Naive thymus-derived CD4-positive, alpha-beta T cell (primary cell): ENCODE results near the gene CDH4. TPM values are rescaled to one million over a fixed set of nuclear protein-coding genes. Genes with fewer than 3 reads are reported as not detected.

Source experiments
- ATAC-seq: fragments of 150-1000 bp; cut with Tn5 transposase; 2 replicates; pipeline ENCODE4 v1.10.0; 2021; ENCODE audit warnings: mild to moderate bottlenecking, moderate library complexity
- CTCF ChIA-PET: fragments of 350-600 bp; sonication (Branson Sonifier 250); formaldehyde crosslinking; loops from one replicate; lab custom pipeline; 2021; ENCODE audit warnings: antibody characterized with exemption; lab: Charles Lee
- POLR2A ChIA-PET: fragments of 350-600 bp; sonication (Branson Sonifier 250); formaldehyde crosslinking; loops from one replicate; lab custom pipeline; 2021; ENCODE audit warnings: antibody characterized with exemption, inconsistent platforms; lab: Charles Lee
- DNase-seq, 9 donors: peaks; one replicate each; pipeline versions ENCODE4 v3.0.0 to v3.0.0-alpha.2; 2020 to 2022; ENCODE audit warnings: mixed read lengths in 1 of 9
- H3K27ac ChIP-seq: one replicate; pipeline ENCODE4 v1.7.0; 2013; ENCODE audit warnings: mild to moderate bottlenecking, low read depth, low read length, moderate library complexity
- H3K27me3 ChIP-seq, 2 donors: one replicate each; pipeline ENCODE4 v1.7.0; 2013; ENCODE audit warnings: low read length in 2 of 2, mild to moderate bottlenecking in 2 of 2, moderate library complexity in 2 of 2; ENCODE audit not compliant: control insufficient read depth in 2 of 2, insufficient read depth in 2 of 2
- H3K36me3 ChIP-seq, 3 experiments: 1 replicate in 2 of 3; 2 replicates in 1 of 3; pipeline ENCODE4 v1.7.0; 2013; ENCODE audit warnings: low read length in 3 of 3, mild to moderate bottlenecking in 3 of 3, moderate library complexity in 1 of 3; ENCODE audit not compliant: insufficient read depth in 3 of 3, control insufficient read depth in 2 of 3
- H3K4me1 ChIP-seq, 2 donors: one replicate each; pipeline ENCODE4 v1.7.0; 2013; ENCODE audit warnings: low read length in 2 of 2, mild to moderate bottlenecking in 2 of 2, moderate library complexity in 1 of 2; ENCODE audit not compliant: control insufficient read depth in 2 of 2, insufficient read depth in 2 of 2
- H3K4me3 ChIP-seq: 2 replicates; pipeline ENCODE4 v1.7.0; 2013; ENCODE audit warnings: mild to moderate bottlenecking, low read length
- H3K9me3 ChIP-seq, 3 experiments: 1 replicate in 2 of 3; 2 replicates in 1 of 3; pipeline ENCODE4 v1.7.0; 2013; ENCODE audit warnings: low read length in 3 of 3; ENCODE audit not compliant: control insufficient read depth in 2 of 3
- H3K27ac Mint-ChIP-seq, 9 donors: one replicate each; pipeline ENCODE4 v1.8.0; 2020 to 2022; ENCODE audit warnings: mixed read lengths in 9 of 9, mild to moderate bottlenecking in 8 of 9, moderate library complexity in 5 of 9, inconsistent platforms in 2 of 9
- H3K27me3 Mint-ChIP-seq, 5 donors: one replicate each; pipeline ENCODE4 v1.8.0; 2021 to 2022; ENCODE audit warnings: mixed read lengths in 5 of 5, mild to moderate bottlenecking in 1 of 5
- H3K36me3 Mint-ChIP-seq, 5 donors: one replicate each; pipeline ENCODE4 v1.8.0; 2020 to 2022; ENCODE audit warnings: mixed read lengths in 5 of 5, mild to moderate bottlenecking in 3 of 5, inconsistent platforms in 1 of 5
- H3K4me1 Mint-ChIP-seq, 7 donors: one replicate each; pipeline ENCODE4 v1.8.0; 2020 to 2022; ENCODE audit warnings: mixed read lengths in 7 of 7, mild to moderate bottlenecking in 3 of 7, inconsistent platforms in 1 of 7
- H3K4me3 Mint-ChIP-seq, 10 donors: one replicate each; pipeline ENCODE4 v1.8.0; 2020 to 2022; ENCODE audit warnings: mild to moderate bottlenecking in 10 of 10, mixed read lengths in 10 of 10, moderate library complexity in 6 of 10, inconsistent platforms in 2 of 10
- H3K9me3 Mint-ChIP-seq, 11 donors: one replicate each; pipeline ENCODE4 v1.8.0; 2020 to 2022; ENCODE audit warnings: mixed read lengths in 11 of 11, mild to moderate bottlenecking in 4 of 11, inconsistent platforms in 1 of 11, moderate library complexity in 1 of 11
- intact Hi-C, 2 donors: fragments of 100-400 bp; cut with micrococcal nuclease; formaldehyde crosslinking; loops; one replicate each; pipeline ENCODE4 v1.15.1; 2023
- polyA plus RNA-seq, 2 donors: library from polyadenylated mRNA; unstranded; fragments of 300-500 nt; fragmentation: Illumina TruSeq; gene quantifications; one replicate each; pipeline ENCODE4 v1.2.3, GENCODE V29; 2021
- total RNA-seq, 6 experiments: library from RNA in 5 of 6; stranded (reverse) in 5 of 6; gene quantifications; 1 replicate in 5 of 6; 2 replicates in 1 of 6; pipeline ENCODE4 v1.2.3 and lab custom pipeline; 2021 to 2026

CDH4 gene
- total and polyA plus RNA-seq, 7 experiments from 2014 or later, result 0.05 to 0.43 (median 0.14) TPM; not detected in 1

- Histone ChIP-seq H3K4me1 (no peaks in the 10 kb centered on the region), H3K27ac (no peak overlapping the region), H3K9me3 (no peaks in the 10 kb centered on the region), H3K36me3 (no peaks in the 10 kb centered on the region), H3K4me3 (no peak overlapping the region), H3K27me3 (no peaks in the 10 kb centered on the region)
- no peaks in the 10 kb centered on the region for H3K36me3 Mint-ChIP-seq
- no peaks in the 10 kb centered on the region for H3K4me1 Mint-ChIP-seq
- ATAC-seq, result no peak
- ChIA-PET POLR2A (no interaction called here), CTCF (no interaction called here)
- no peak for DNase-seq
- H3K4me3 Mint-ChIP-seq, result no peak overlapping the region
- intact Hi-C loops, result no loop called here
- peaks cover 0 to 6% (median 0%) of the 10 kb centered on the region in 5 donors for H3K27me3 Mint-ChIP-seq
- H3K27ac Mint-ChIP-seq, result no peak overlapping the region
- H3K9me3 Mint-ChIP-seq, result peaks cover 0 to 1% (median 0%) of the 10 kb centered on the region in 11 donors
Observed at GRCh38 chr20:61766921-61767610, 515.0 kb downstream of the CDH4 start.

- DNase-seq, result no peak
- no peaks in the 10 kb centered on the region for H3K36me3 ChIP-seq
- no peaks in the 10 kb centered on the region for H3K27me3 ChIP-seq
- no peaks in the 10 kb centered on the region for H3K36me3 Mint-ChIP-seq
- no peaks in the 10 kb centered on the region for H3K4me1 ChIP-seq
- H3K27ac ChIP-seq, result no peak overlapping the region
- ChIA-PET CTCF (no interaction called here), POLR2A (no interaction called here)
- peaks cover 0 to 1% (median 0%) of the 10 kb centered on the region in 11 donors for H3K9me3 Mint-ChIP-seq
- intact Hi-C loops, result no loop called here
- H3K27ac Mint-ChIP-seq, result no peak overlapping the region
- no peaks in the 10 kb centered on the region for H3K9me3 ChIP-seq
- no peak overlapping the region for H3K4me3 ChIP-seq
- no peaks in the 10 kb centered on the region for H3K4me1 Mint-ChIP-seq
- no peak overlapping the region for H3K4me3 Mint-ChIP-seq
- H3K27me3 Mint-ChIP-seq, result peaks cover 0 to 6% (median 0%) of the 10 kb centered on the region in 5 donors
- ATAC-seq, result no peak
Observed at GRCh38 chr20:61767761-61768494, 515.9 kb downstream of the CDH4 start.

- CTCF ChIA-PET, result no interaction called here
- Mint-ChIP-seq H3K4me1 (no peaks in the 10 kb centered on the region), H3K36me3 (no peaks in the 10 kb centered on the region), H3K4me3 (no peak overlapping the region), H3K9me3 (peaks cover 0 to 1% (median 0%) of the 10 kb centered on the region in 11 donors), H3K27ac (no peak overlapping the region), H3K27me3 (peaks cover 0 to 6% (median 0%) of the 10 kb centered on the region in 5 donors)
- ATAC-seq, result no peak
- no peak for DNase-seq
- Histone ChIP-seq H3K9me3 (no peaks in the 10 kb centered on the region), H3K36me3 (no peaks in the 10 kb centered on the region), H3K27me3 (no peaks in the 10 kb centered on the region), H3K4me1 (no peaks in the 10 kb centered on the region), H3K4me3 (no peak overlapping the region), H3K27ac (no peak overlapping the region)
- intact Hi-C loops, result no loop called here
- POLR2A ChIA-PET, result no interaction called here
Observed at GRCh38 chr20:61768571-61769285, 516.7 kb downstream of the CDH4 start.

- no peak overlapping the region for H3K4me3 ChIP-seq
- Mint-ChIP-seq H3K36me3 (no peaks in the 10 kb centered on the region), H3K4me3 (no peak overlapping the region), H3K27ac (no peak overlapping the region), H3K9me3 (peaks cover 0 to 2% (median 0%) of the 10 kb centered on the region in 11 donors), H3K4me1 (no peaks in the 10 kb centered on the region), H3K27me3 (peaks cover 0 to 6% (median 0%) of the 10 kb centered on the region in 5 donors)
- DNase-seq, result no peak
- CTCF ChIA-PET, result no interaction called here
- no peak overlapping the region for H3K27ac ChIP-seq
- intact Hi-C loops, result no loop called here
- no peak for ATAC-seq
- H3K27me3 ChIP-seq, result no peaks in the 10 kb centered on the region
- POLR2A ChIA-PET, result no interaction called here
- no peaks in the 10 kb centered on the region for H3K4me1 ChIP-seq
- no peaks in the 10 kb centered on the region for H3K9me3 ChIP-seq
- H3K36me3 ChIP-seq, result no peaks in the 10 kb centered on the region
Observed at GRCh38 chr20:61769286-61769832, 517.3 kb downstream of the CDH4 start.

- H3K4me1 Mint-ChIP-seq, result no peaks in the 10 kb centered on the region
- Histone ChIP-seq H3K27me3 (no peaks in the 10 kb centered on the region), H3K27ac (no peak overlapping the region), H3K36me3 (no peaks in the 10 kb centered on the region), H3K4me3 (no peak overlapping the region), H3K4me1 (no peaks in the 10 kb centered on the region), H3K9me3 (no peaks in the 10 kb centered on the region)
- intact Hi-C loops, result no loop called here
- no peak overlapping the region for H3K4me3 Mint-ChIP-seq
- ATAC-seq (no peak), DNase-seq (no peak)
- peaks cover 0 to 4% (median 0%) of the 10 kb centered on the region in 11 donors for H3K9me3 Mint-ChIP-seq
- POLR2A ChIA-PET, result no interaction called here
- CTCF ChIA-PET, result no interaction called here
- H3K27me3 Mint-ChIP-seq, result peaks cover 0 to 11% (median 0%) of the 10 kb centered on the region in 5 donors
- H3K27ac Mint-ChIP-seq, result no peak overlapping the region
- no peaks in the 10 kb centered on the region for H3K36me3 Mint-ChIP-seq
Observed at GRCh38 chr20:61770113-61770585, 518.1 kb downstream of the CDH4 start.

GRCh38 chr20:61771805-61772350 lies 519.8 kb downstream of the CDH4 start:
- H3K4me1 Mint-ChIP-seq, result no peaks in the 10 kb centered on the region
- H3K9me3 ChIP-seq, result no peaks in the 10 kb centered on the region
- no peak for DNase-seq
- intact Hi-C loops, result no loop called here
- no peak for ATAC-seq
- CTCF ChIA-PET, result no interaction called here
- no peak overlapping the region for H3K27ac Mint-ChIP-seq
- no peaks in the 10 kb centered on the region for H3K36me3 Mint-ChIP-seq
- H3K36me3 ChIP-seq, result no peaks in the 10 kb centered on the region
- H3K4me3 Mint-ChIP-seq, result no peak overlapping the region
- peaks cover 0 to 5% (median 0%) of the 10 kb centered on the region in 5 donors for H3K27me3 Mint-ChIP-seq
- no peak overlapping the region for H3K27ac ChIP-seq
- H3K9me3 Mint-ChIP-seq, result peaks cover 0 to 5% (median 0%) of the 10 kb centered on the region in 11 donors
- POLR2A ChIA-PET, result no interaction called here
- H3K27me3 ChIP-seq, result no peaks in the 10 kb centered on the region
- H3K4me1 ChIP-seq, result no peaks in the 10 kb centered on the region
- H3K4me3 ChIP-seq, result no peak overlapping the region
